Measurements from ENCODE around the gene IQCB1.
"Not testable (repeated sequence)": the region's sequence is repeated elsewhere in the genome, so short reads cannot be mapped to it uniquely, and the experiment has no call there.

IQCB1 gene

GRCh38 chr3:121834671-121835464, at the start of gene IQCB1, which contains the start of gene EAF2:
TSS of gene IQCB1 (minus strand) at chr3:121835060. CDS start at chr3:121828960, 6,100 bp downstream.
TSS of gene EAF2 (plus strand) at chr3:121835209. CDS start at chr3:121835286, 77 bp downstream.
- DNase-seq (ENCODE audit: low read depth, low spot score) = peak; percentile 97

GRCh38 chr3:121883507-121883906, 48.6 kb upstream of the IQCB1 start:
- DNase-seq (ENCODE audit: low read depth, low spot score) = no peak

GRCh38 chr3:121878411-121878810, 43.6 kb upstream of the IQCB1 start:
- DNase-seq (ENCODE audit: low read depth, low spot score) = no peak

GRCh38 chr3:121871430-121871829, 36.6 kb upstream of the IQCB1 start:
- DNase-seq (ENCODE audit: low read depth, low spot score) = no peak

- DNase-seq (ENCODE audit: low read depth, low spot score) = no peak
These were observed 35.9 kb upstream of the IQCB1 start for GRCh38 chr3:121870717-121871116.

GRCh38 chr3:121869736-121870135, 34.9 kb upstream of the IQCB1 start:
- DNase-seq (ENCODE audit: low read depth, low spot score) = no peak

GRCh38 chr3:121863801-121864200, 28.9 kb upstream of the IQCB1 start:
- DNase-seq (ENCODE audit: low read depth, low spot score) = no peak

GRCh38 chr3:121863247-121863646, 28.4 kb upstream of the IQCB1 start:
- not testable (repeated sequence) for DNase-seq (ENCODE audit: low read depth, low spot score)

- DNase-seq (ENCODE audit: low read depth, low spot score) = not testable (repeated sequence)
These were observed 22.9 kb upstream of the IQCB1 start for GRCh38 chr3:121857778-121858177.

GRCh38 chr3:121855555-121855954, 20.7 kb upstream of the IQCB1 start:
- peak; percentile 19 for DNase-seq (ENCODE audit: low read depth, low spot score)

GRCh38 chr3:121852256-121852655, 17.4 kb upstream of the IQCB1 start:
- no peak for DNase-seq (ENCODE audit: low read depth, low spot score)

- DNase-seq (ENCODE audit: low read depth, low spot score) = no peak
These were observed 10.0 kb upstream of the IQCB1 start for GRCh38 chr3:121844892-121845291.

- DNase-seq (ENCODE audit: low read depth, low spot score) = no peak
These were observed 5.1 kb upstream of the IQCB1 start for GRCh38 chr3:121839962-121840361.

GRCh38 chr3:121836481-121836880, 1.6 kb upstream of the IQCB1 start:
- no peak for DNase-seq (ENCODE audit: low read depth, low spot score)

GRCh38 chr3:121836064-121836463, 1.2 kb upstream of the IQCB1 start:
- DNase-seq (ENCODE audit: low read depth, low spot score) = no peak

GRCh38 chr3:121835465-121835801, 573 bp upstream of the IQCB1 start:
- DNase-seq (ENCODE audit: low read depth, low spot score) = no peak

- no peak for DNase-seq (ENCODE audit: low read depth, low spot score)
These were observed 646 bp downstream of the IQCB1 start for GRCh38 chr3:121834157-121834670.

GRCh38 chr3:121822973-121823372, 11.9 kb downstream of the IQCB1 start:
- DNase-seq (ENCODE audit: low read depth, low spot score) = no peak

GRCh38 chr3:121821421-121822199, 13.2 kb downstream of the IQCB1 start:
- no peak for DNase-seq (ENCODE audit: low read depth, low spot score)

GRCh38 chr3:121819236-121819635, 15.6 kb downstream of the IQCB1 start:
- no peak for DNase-seq (ENCODE audit: low read depth, low spot score)

- DNase-seq (ENCODE audit: low read depth, low spot score) = no peak
These were observed 16.3 kb downstream of the IQCB1 start for GRCh38 chr3:121818578-121818977.

- no peak for DNase-seq (ENCODE audit: low read depth, low spot score)
These were observed 17.1 kb downstream of the IQCB1 start for GRCh38 chr3:121817753-121818152.

- no peak for DNase-seq (ENCODE audit: low read depth, low spot score)
These were observed 25.6 kb downstream of the IQCB1 start for GRCh38 chr3:121809249-121809648.
